IMR-90 (cell line): ENCODE results near the gene TDRD1. TPM values are rescaled to one million over a fixed set of nuclear protein-coding genes. Genes with fewer than 3 reads are reported as not detected.

Source experiments
- ATAC-seq: fragments of 200-7000 bp; cut with Tn5 transposase; 2 replicates; pipeline ENCODE4 v1.9.1; 2020; ENCODE audit warnings: low read depth, mild to moderate bottlenecking, moderate library complexity
- BruUV-seq: library from RNA; stranded (reverse); fragments of 400-500 nt; replicated peaks from 2 replicates; lab custom pipeline; 2021; lab: Mats Ljungman, UMichigan
- CTCF ChIA-PET: fragments of 300-600 bp; formaldehyde crosslinking; extraction: SDS; loops from one replicate; lab custom pipeline; 2021; ENCODE audit warnings: antibody characterized with exemption; lab: Yijun Ruan, JAX
- POLR2A ChIA-PET: fragments of 300-600 bp; sonication (Branson Sonifier 250); formaldehyde crosslinking; loops from one replicate; lab custom pipeline; 2022; ENCODE audit warnings: antibody characterized with exemption; ENCODE audit not compliant: unreplicated experiment; lab: Charles Lee
- DNase-seq: peaks from one replicate; pipeline ENCODE4 v3.0.0; 2013
- H2AFZ ChIP-seq: replicated peaks from 2 replicates; pipeline ENCODE3; 2013; ENCODE audit warnings: low read length, mild to moderate bottlenecking; ENCODE audit not compliant: poor library complexity
- H2AK5ac ChIP-seq: 2 replicates; pipeline ENCODE4 v1.6.1; 2013; ENCODE audit warnings: low read depth, low read length, inconsistent platforms
- H2AK9ac ChIP-seq: replicated peaks from 2 replicates; pipeline ENCODE3; 2013; ENCODE audit warnings: mild to moderate bottlenecking, low read depth, low read length, moderate library complexity; ENCODE audit not compliant: poor library complexity
- H2BK120ac ChIP-seq: 2 replicates; pipeline ENCODE4 v1.6.1; 2013; ENCODE audit warnings: low read depth, low read length, inconsistent platforms
- H2BK15ac ChIP-seq: 3 replicates; pipeline ENCODE4 v1.6.1; 2013; ENCODE audit warnings: low read depth, low read length, inconsistent platforms
- H2BK20ac ChIP-seq: 2 replicates; pipeline ENCODE4 v1.6.1; 2013; ENCODE audit warnings: low read depth, mild to moderate bottlenecking, inconsistent platforms, low read length, moderate library complexity
- H2BK5ac ChIP-seq: 2 replicates; pipeline ENCODE4 v1.6.1; 2013; ENCODE audit warnings: mild to moderate bottlenecking, low read depth, low read length, inconsistent platforms; ENCODE audit not compliant: poor library complexity, severe bottlenecking
- H3K14ac ChIP-seq: replicated peaks from 2 replicates; pipeline ENCODE4 v1.6.1; 2013; ENCODE audit warnings: low read depth, low read length, inconsistent platforms
- H3K18ac ChIP-seq: 2 replicates; pipeline ENCODE4 v1.6.1; 2013; ENCODE audit warnings: low read depth, low read length, control low read depth
- H3K23ac ChIP-seq: 2 replicates; pipeline ENCODE4 v1.6.1; 2013; ENCODE audit warnings: low read depth, low read length, inconsistent platforms
- H3K27ac ChIP-seq: 2 replicates; pipeline ENCODE4 v1.5.1; 2013; ENCODE audit warnings: mild to moderate bottlenecking, control low read depth, low read length; ENCODE audit not compliant: insufficient read depth
- H3K27me3 ChIP-seq: 2 replicates; pipeline ENCODE4 v1.6.1; 2013; ENCODE audit warnings: low read length; ENCODE audit not compliant: control insufficient read depth, insufficient read depth
- H3K36me3 ChIP-seq: 2 replicates; pipeline ENCODE4 v1.6.1; 2013; ENCODE audit warnings: low read length, mixed read lengths; ENCODE audit not compliant: control insufficient read depth, insufficient read depth
- H3K4ac ChIP-seq: 2 replicates; pipeline ENCODE4 v1.6.1; 2013; ENCODE audit warnings: low read depth, low read length, inconsistent platforms
- H3K4me1 ChIP-seq: 2 replicates; pipeline ENCODE4 v1.6.1; 2013; ENCODE audit warnings: low read length, mixed read lengths; ENCODE audit not compliant: control insufficient read depth, insufficient read depth
- H3K4me2 ChIP-seq: 2 replicates; pipeline ENCODE4 v1.6.1; 2013; ENCODE audit warnings: low read depth, mild to moderate bottlenecking, control low read depth, low read length, moderate library complexity
- H3K4me3 ChIP-seq: 2 replicates; pipeline ENCODE4 v1.5.1; 2013; ENCODE audit warnings: low read depth, mild to moderate bottlenecking, control low read depth, low read length, moderate library complexity; ENCODE audit not compliant: insufficient read depth
- H3K56ac ChIP-seq: 2 replicates; pipeline ENCODE4 v1.6.1; 2013; ENCODE audit warnings: low read length, inconsistent platforms; ENCODE audit not compliant: insufficient read depth; ENCODE audit errors: extremely low read depth
- H3K79me1 ChIP-seq, 2 experiments: 2 replicates each; pipeline ENCODE4 v1.6.1; 2013; ENCODE audit warnings: low read length in 2 of 2, inconsistent platforms in 1 of 2, low read depth in 1 of 2
- H3K9ac ChIP-seq: 2 replicates; pipeline ENCODE4 v1.6.1; 2013; ENCODE audit warnings: low read depth, low read length, control low read depth
- H3K9me1 ChIP-seq: 2 replicates; pipeline ENCODE4 v1.6.1; 2013; ENCODE audit warnings: low read length, inconsistent platforms; ENCODE audit not compliant: insufficient read depth
- H3K9me3 ChIP-seq: 2 replicates; pipeline ENCODE4 v1.6.1; 2013; ENCODE audit warnings: low read length; ENCODE audit not compliant: control insufficient read depth, insufficient read depth
- H4K20me1 ChIP-seq: 2 replicates; pipeline ENCODE4 v1.6.1; 2013; ENCODE audit warnings: low read length, inconsistent platforms; ENCODE audit not compliant: insufficient read depth
- H4K5ac ChIP-seq: 2 replicates; pipeline ENCODE4 v1.6.1; 2013; ENCODE audit warnings: mild to moderate bottlenecking, low read depth, low read length, control low read depth
- H4K8ac ChIP-seq, 2 experiments: 2 replicates each; pipeline ENCODE4 v1.6.1; 2013; ENCODE audit warnings: low read depth in 2 of 2, low read length in 2 of 2, control low read depth in 1 of 2, inconsistent platforms in 1 of 2
- H4K91ac ChIP-seq: 2 replicates; pipeline ENCODE4 v1.6.1; 2013; ENCODE audit warnings: low read depth, low read length, inconsistent platforms; ENCODE audit not compliant: insufficient read depth
- BHLHE40 ChIP-seq: fragments of 150-350 bp; IDR thresholded peaks from 2 replicates; pipeline ENCODE4 v1.6.1; 2016; ENCODE audit warnings: mild to moderate bottlenecking, low read depth, low read length
- CEBPB ChIP-seq: IDR thresholded peaks from 2 replicates; pipeline ENCODE4 v1.6.1; 2012; ENCODE audit warnings: low read depth, low read length, improper control_type of control experiment
- CHD1 ChIP-seq: IDR thresholded peaks from 2 replicates; pipeline ENCODE4 v1.6.1; 2012; ENCODE audit warnings: low read depth, low read length, improper control_type of control experiment
- FOS ChIP-seq: fragments of 150-350 bp; IDR thresholded peaks from 2 replicates; pipeline ENCODE4 v1.6.1; 2016; ENCODE audit warnings: low read depth, low read length
- MAFK ChIP-seq: IDR thresholded peaks from 2 replicates; pipeline ENCODE4 v1.6.1; 2012; ENCODE audit warnings: low read depth, low read length, improper control_type of control experiment
- MAZ ChIP-seq: IDR thresholded peaks from 2 replicates; pipeline ENCODE4 v1.6.1; 2012; ENCODE audit warnings: low read depth, mild to moderate bottlenecking, low read length, improper control_type of control experiment, moderate library complexity, borderline replicate concordance
- MXI1 ChIP-seq: IDR thresholded peaks from 2 replicates; pipeline ENCODE4 v1.6.1; 2012; ENCODE audit warnings: low read depth, mild to moderate bottlenecking, low read length, moderate library complexity, borderline replicate concordance
- NFE2L2 ChIP-seq: fragments of 150-350 bp; IDR thresholded peaks from 2 replicates; pipeline ENCODE4 v1.6.1; 2016; ENCODE audit warnings: low read depth, mild to moderate bottlenecking, low read length
- POLR2A ChIP-seq: IDR thresholded peaks from 2 replicates; pipeline ENCODE4 v1.6.1; 2012; ENCODE audit warnings: mild to moderate bottlenecking, low read depth, low read length
- RAD21 ChIP-seq: IDR thresholded peaks from 2 replicates; pipeline ENCODE4 v1.6.1; 2012; ENCODE audit warnings: low read length, improper control_type of control experiment
- RCOR1 ChIP-seq: IDR thresholded peaks from 2 replicates; pipeline ENCODE4 v1.6.1; 2012; ENCODE audit warnings: mild to moderate bottlenecking, low read length, improper control_type of control experiment; ENCODE audit not compliant: insufficient replicate concordance
- RFX5 ChIP-seq: IDR thresholded peaks from 2 replicates; pipeline ENCODE4 v1.8.0; 2012; ENCODE audit warnings: low read depth, mild to moderate bottlenecking, low read length, moderate library complexity
- SMC3 ChIP-seq: fragments of 150-350 bp; IDR thresholded peaks from 2 replicates; pipeline ENCODE4 v1.6.1; 2016; ENCODE audit warnings: low read depth, mild to moderate bottlenecking, antibody characterized with exemption, low read length, moderate library complexity
- WGBS, 2 experiments: methylation state at CpG; one replicate each; pipeline versions ENCODE4 v1.1.5 to v1.1.7; 2013; ENCODE audit warnings: missing lambda C conversion rate in 2 of 2; ENCODE audit not compliant: insufficient read length in 1 of 2; ENCODE audit errors: extremely low coverage in 2 of 2; 5-methylcytosine and 5-hydroxymethylcytosine counted together
- dilution Hi-C: fragments of 300-500 bp; cut with HindIII; formaldehyde crosslinking; loops from one replicate; pipeline ENCODE4 v1.14.3; 2018; ENCODE audit warnings: low sequenced_read_pairs; ENCODE audit not compliant: unreplicated experiment
- in situ Hi-C: fragments of 300-500 bp; cut with MboI; formaldehyde crosslinking; loops from 3 replicates; pipeline ENCODE4 v1.14.3; 2019; ENCODE audit warnings: low sequenced_read_pairs, inconsistent platforms, mixed read lengths
- intact Hi-C: fragments of 100-400 bp; cut with micrococcal nuclease; formaldehyde crosslinking; loops from 2 replicates; pipeline ENCODE4 v1.10.0; 2022
- polyA plus RNA-seq, 3 experiments: library from polyadenylated mRNA; depleted of rRNA; stranded (reverse); fragments of >200 nt; gene quantifications; 2 replicates each; pipeline ENCODE4 v1.2.3, GENCODE V29; 2012; ENCODE audit warnings: low replicate concordance in 1 of 3
- total RNA-seq: library from RNA; depleted of rRNA; stranded (reverse); fragments of >200 nt; gene quantifications from 2 replicates; pipeline ENCODE4 v1.2.3, GENCODE V29; 2012
- TF ChIP-seq, protein P1 (sequence below): fragments of 150-350 bp; IDR thresholded peaks from 2 replicates; pipeline ENCODE4 v1.6.1; 2016; ENCODE audit warnings: low read depth, mild to moderate bottlenecking, low read length, moderate library complexity, borderline replicate concordance
- TF ChIP-seq, protein P2 (sequence below): fragments of 150-350 bp; IDR thresholded peaks from 2 replicates; pipeline ENCODE4 v1.6.1; 2017; ENCODE audit warnings: mild to moderate bottlenecking, antibody characterized with exemption, low read length, low read depth
- TF ChIP-seq, protein P3 (sequence below): conservative IDR thresholded peaks from 2 replicates; pipeline ENCODE4 v1.5.1; 2012; ENCODE audit warnings: mild to moderate bottlenecking, low read depth, low read length, improper control_type of control experiment

Gene TDRD1
- total and polyA plus RNA-seq, 2 of the 4 experiments (the other 2 are of a cell fraction), result not detected

DNA sequence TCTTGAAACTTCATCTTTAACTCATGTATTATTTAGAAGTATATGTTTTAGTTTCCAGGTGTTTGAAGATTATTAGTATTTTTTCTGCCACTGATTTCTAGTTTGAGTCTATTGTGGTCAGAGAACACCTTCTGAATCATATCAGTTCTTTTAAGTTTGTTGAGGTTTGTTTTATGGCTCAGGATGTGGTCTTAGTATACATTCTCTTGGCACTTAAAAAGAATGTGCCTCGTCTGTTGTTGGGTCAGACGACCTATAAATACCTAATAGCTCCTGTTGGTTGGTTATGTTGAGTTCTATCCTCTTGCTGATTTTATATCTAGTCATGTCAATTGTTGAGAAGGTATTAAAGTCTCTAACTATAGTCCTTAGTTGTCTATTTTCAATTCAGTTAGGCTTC, 15.9 kb downstream of the TDRD1 start:
- no peak overlapping the region for H3K4me3 ChIP-seq
- H2AK5ac ChIP-seq, result no peak overlapping the region
- H3K56ac ChIP-seq, result no peak overlapping the region
- H3K14ac ChIP-seq, result no peak overlapping the region
- WGBS, 2 experiments, result no CpG with 5 or more reads among the region's 2 CpGs
- H3K4me1 ChIP-seq, result no peaks in the 10 kb centered on the region
- H2BK15ac ChIP-seq, result no peak overlapping the region
- ChIA-PET POLR2A (no interaction called here), CTCF (no interaction called here)
- no peak overlapping the region for H4K91ac ChIP-seq
- H4K20me1 ChIP-seq, result no peaks in the 10 kb centered on the region
- no peak overlapping the region for H4K8ac ChIP-seq
- H3K9me1 ChIP-seq, result no peaks in the 10 kb centered on the region
- no peak overlapping the region for H2AFZ ChIP-seq
- H3K9ac ChIP-seq, result no peak overlapping the region
- no peaks in the 10 kb centered on the region for H3K79me1 ChIP-seq
- H2BK120ac ChIP-seq, result no peak overlapping the region
- intact Hi-C loops, result no loop called here
- no peak overlapping the region for H2AK9ac ChIP-seq
- H3K23ac ChIP-seq, result no peak overlapping the region
- TF ChIP-seq RAD21, result no peak
- TF ChIP-seq NFE2L2, result no peak
- no peak for TF ChIP-seq MXI1
- no peak for TF ChIP-seq CHD1
- TF ChIP-seq, protein P1, sequence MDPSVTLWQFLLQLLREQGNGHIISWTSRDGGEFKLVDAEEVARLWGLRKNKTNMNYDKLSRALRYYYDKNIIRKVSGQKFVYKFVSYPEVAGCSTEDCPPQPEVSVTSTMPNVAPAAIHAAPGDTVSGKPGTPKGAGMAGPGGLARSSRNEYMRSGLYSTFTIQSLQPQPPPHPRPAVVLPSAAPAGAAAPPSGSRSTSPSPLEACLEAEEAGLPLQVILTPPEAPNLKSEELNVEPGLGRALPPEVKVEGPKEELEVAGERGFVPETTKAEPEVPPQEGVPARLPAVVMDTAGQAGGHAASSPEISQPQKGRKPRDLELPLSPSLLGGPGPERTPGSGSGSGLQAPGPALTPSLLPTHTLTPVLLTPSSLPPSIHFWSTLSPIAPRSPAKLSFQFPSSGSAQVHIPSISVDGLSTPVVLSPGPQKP, result no peak
- TF ChIP-seq RCOR1, result no peak
- TF ChIP-seq, protein P2, sequence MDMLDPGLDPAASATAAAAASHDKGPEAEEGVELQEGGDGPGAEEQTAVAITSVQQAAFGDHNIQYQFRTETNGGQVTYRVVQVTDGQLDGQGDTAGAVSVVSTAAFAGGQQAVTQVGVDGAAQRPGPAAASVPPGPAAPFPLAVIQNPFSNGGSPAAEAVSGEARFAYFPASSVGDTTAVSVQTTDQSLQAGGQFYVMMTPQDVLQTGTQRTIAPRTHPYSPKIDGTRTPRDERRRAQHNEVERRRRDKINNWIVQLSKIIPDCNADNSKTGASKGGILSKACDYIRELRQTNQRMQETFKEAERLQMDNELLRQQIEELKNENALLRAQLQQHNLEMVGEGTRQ, result no peak
- TF ChIP-seq MAZ, result no peak
- TF ChIP-seq RFX5, result no peak
- TF ChIP-seq MAFK, result no peak
- TF ChIP-seq POLR2A, result no peak
- TF ChIP-seq CEBPB, result no peak
- no peak for TF ChIP-seq BHLHE40
- TF ChIP-seq SMC3, result no peak
- TF ChIP-seq, protein P3, sequence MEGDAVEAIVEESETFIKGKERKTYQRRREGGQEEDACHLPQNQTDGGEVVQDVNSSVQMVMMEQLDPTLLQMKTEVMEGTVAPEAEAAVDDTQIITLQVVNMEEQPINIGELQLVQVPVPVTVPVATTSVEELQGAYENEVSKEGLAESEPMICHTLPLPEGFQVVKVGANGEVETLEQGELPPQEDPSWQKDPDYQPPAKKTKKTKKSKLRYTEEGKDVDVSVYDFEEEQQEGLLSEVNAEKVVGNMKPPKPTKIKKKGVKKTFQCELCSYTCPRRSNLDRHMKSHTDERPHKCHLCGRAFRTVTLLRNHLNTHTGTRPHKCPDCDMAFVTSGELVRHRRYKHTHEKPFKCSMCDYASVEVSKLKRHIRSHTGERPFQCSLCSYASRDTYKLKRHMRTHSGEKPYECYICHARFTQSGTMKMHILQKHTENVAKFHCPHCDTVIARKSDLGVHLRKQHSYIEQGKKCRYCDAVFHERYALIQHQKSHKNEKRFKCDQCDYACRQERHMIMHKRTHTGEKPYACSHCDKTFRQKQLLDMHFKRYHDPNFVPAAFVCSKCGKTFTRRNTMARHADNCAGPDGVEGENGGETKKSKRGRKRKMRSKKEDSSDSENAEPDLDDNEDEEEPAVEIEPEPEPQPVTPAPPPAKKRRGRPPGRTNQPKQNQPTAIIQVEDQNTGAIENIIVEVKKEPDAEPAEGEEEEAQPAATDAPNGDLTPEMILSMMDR, result no peak
- no peak for TF ChIP-seq FOS
- BruUV-seq, result no TSS peak
- dilution Hi-C loops, result no loop called here
- H2BK20ac ChIP-seq, result no peak overlapping the region
- no peaks in the 10 kb centered on the region for H3K9me3 ChIP-seq
- no peak for DNase-seq
- in situ Hi-C loops, result no loop called here
- ATAC-seq, result no peak
- no peak overlapping the region for H3K27ac ChIP-seq
- no peaks in the 10 kb centered on the region for H3K36me3 ChIP-seq
- H4K5ac ChIP-seq, result no peak overlapping the region
- H3K27me3 ChIP-seq, result peaks cover 8% of the 10 kb centered on the region
- H2BK5ac ChIP-seq, result no peak overlapping the region
- no peak overlapping the region for H3K4ac ChIP-seq
- no peak overlapping the region for H3K4me2 ChIP-seq
- no peak overlapping the region for H3K18ac ChIP-seq
